ENCODE data around the gene EVL. TPM values are rescaled to one million over a fixed set of nuclear protein-coding genes. Genes with fewer than 3 reads are reported as not detected.

The EVL gene
- total RNA-seq, 2 experiments from 2014 or later: 660 to 678 TPM

- TF ChIP-seq CTCF (IDR thresholded peaks at IDR 0.05): peak; percentile 93
- no peaks in the 10 kb centered on the region for H3K9me3 Mint-ChIP-seq
- no peaks in the 10 kb centered on the region for H3K27me3 Mint-ChIP-seq
- POLR2A ChIA-PET: interaction anchor here (0.6 to 3.2 kb wide), 24 partner anchors 20 to 222 kb away, joined by 3 to 43 read pairs (median 6); partner anchors contain the start of genes EVL, WDR25 and YY1
- peak overlapping the region; percentile 54 for H3K4me3 Mint-ChIP-seq
- Histone ChIP-seq H3K27ac (ENCODE audit: low read depth in 1 of 2, low read length in 2 of 2) (peak overlapping the region; percentile 33 to 84), H3K4me3 (ENCODE audit: low read length) (peak overlapping the region; percentile 60), H3K9me3 (ENCODE audit: control insufficient read depth in 1 of 2, insufficient read depth in 1 of 2, low read length in 2 of 2) (no peaks in the 10 kb centered on the region), H3K4me1 (ENCODE audit: insufficient read depth, low read length) (peaks cover 21% of the 10 kb centered on the region), H3K27me3 (ENCODE audit: control insufficient read depth in 1 of 2, insufficient read depth in 2 of 2, low read length in 2 of 2) (no peaks in the 10 kb centered on the region), H3K36me3 (ENCODE audit: insufficient read depth, low read length) (no peaks in the 10 kb centered on the region)
- no peaks in the 10 kb centered on the region for H3K36me3 Mint-ChIP-seq (ENCODE audit: low read depth)
- peaks cover 9% of the 10 kb centered on the region for H3K4me1 Mint-ChIP-seq (ENCODE audit: low read depth)
- ATAC-seq (ENCODE audit: poor library complexity): peak; percentile 99
- peak overlapping the region; percentile 86 for H3K27ac Mint-ChIP-seq
- CTCF ChIA-PET: interaction anchor here (0.7 to 3.4 kb wide), 50 partner anchors 9 to 293 kb away, joined by 3 to 49 read pairs (median 5); partner anchors contain the start of genes DEGS2 and EVL
- peak; percentile 99 to 100 (median 100) for DNase-seq
- intact Hi-C loops (cut with DNase I, micrococcal nuclease): loop anchor here (1.0 to 5.0 kb wide), 13 partner anchors 21 to 211 kb away; partner anchors contain the start of genes WDR25 (in 1 of the 2) and YY1 (in 1 of the 2)
These were observed 127.6 kb downstream of the EVL start for GRCh38 chr14:100192672-100193416.

Small RNA genes within 50 kb of the gene (microRNA-seq; reads per million reads assigned to microRNA genes)
- 172 reads per million, percentile 71 among the genes with 10 or more reads in this experiment for gene MIR151B (ENCODE audit: borderline microRNAs expressed, borderline replicate concordance)
- 51,178 reads per million, percentile 99 among the genes with 10 or more reads in this experiment for gene MIR342 (ENCODE audit: borderline microRNAs expressed, borderline replicate concordance)

Other genes starting within 250 kb of the EVL start
- gene DEGS2, start 94.2 kb downstream of the EVL start, total RNA-seq: under 1 TPM in 1 of 2 experiments, not detected in 1; 0.11 TPM
- 10 to 100 TPM; 68.9 to 70.4 TPM for gene YY1, start 173.7 kb downstream of the EVL start, total RNA-seq
- gene SLC25A29, start 241.0 kb downstream of the EVL start, total RNA-seq: 1 to 10 TPM; 2.5 TPM